Mesenchymal stem cell (in vitro differentiated cells and primary cell): ENCODE results near the gene BZW1.
"Not testable (repeated sequence)": the region's sequence is repeated elsewhere in the genome, so short reads cannot be mapped to it uniquely, and the experiment has no call there.

Source experiments
- DNase-seq: peaks from one replicate; pipeline ENCODE4 v3.0.0-alpha.2; 2013
- H2AFZ ChIP-seq: one replicate; pipeline ENCODE4 v1.6.1; 2013; ENCODE audit warnings: low read depth, mild to moderate bottlenecking, control low read depth, inconsistent platforms, low read length, moderate library complexity
- H2AK5ac ChIP-seq: 2 replicates; pipeline ENCODE4 v1.6.1; 2013; ENCODE audit warnings: low read length, moderate library complexity, mild to moderate bottlenecking, inconsistent platforms; ENCODE audit not compliant: severe bottlenecking
- H2BK120ac ChIP-seq: one replicate; pipeline ENCODE4 v1.6.1; 2013; ENCODE audit warnings: low read depth, mild to moderate bottlenecking, inconsistent platforms, low read length, moderate library complexity
- H2BK12ac ChIP-seq, 2 experiments: one replicate each; pipeline ENCODE4 v1.6.1; 2013; ENCODE audit warnings: inconsistent platforms in 2 of 2, low read length in 2 of 2, mild to moderate bottlenecking in 2 of 2, moderate library complexity in 2 of 2, control low read depth in 1 of 2
- H2BK15ac ChIP-seq: one replicate; pipeline ENCODE4 v1.6.1; 2013; ENCODE audit warnings: mild to moderate bottlenecking, low read depth, inconsistent platforms; ENCODE audit not compliant: poor library complexity, severe bottlenecking
- H2BK5ac ChIP-seq: 2 replicates; pipeline ENCODE4 v1.6.1; 2013; ENCODE audit warnings: low read depth, mild to moderate bottlenecking, low read length, control low read depth, inconsistent platforms; ENCODE audit not compliant: poor library complexity, severe bottlenecking
- H3K14ac ChIP-seq, 2 experiments: one replicate each; pipeline ENCODE4 v1.6.1; 2013; ENCODE audit warnings: inconsistent platforms in 2 of 2, low read length in 2 of 2, control low read depth in 1 of 2, mild to moderate bottlenecking in 1 of 2, moderate library complexity in 1 of 2
- H3K18ac ChIP-seq, 2 experiments: one replicate each; pipeline ENCODE4 v1.6.1; 2013; ENCODE audit warnings: inconsistent platforms in 2 of 2, low read length in 2 of 2, control low read depth in 1 of 2, low read depth in 1 of 2, mild to moderate bottlenecking in 1 of 2
- H3K23ac ChIP-seq, 2 experiments: one replicate each; pipeline ENCODE4 v1.6.1; 2013; ENCODE audit warnings: inconsistent platforms in 2 of 2, low read length in 2 of 2, mild to moderate bottlenecking in 2 of 2, moderate library complexity in 2 of 2, control low read depth in 1 of 2
- H3K27ac ChIP-seq: 2 replicates; pipeline ENCODE4 v1.5.1; 2013; ENCODE audit warnings: mild to moderate bottlenecking, moderate library complexity, low read length, control low read depth, inconsistent platforms; ENCODE audit not compliant: poor library complexity, severe bottlenecking
- H3K27me3 ChIP-seq, 2 experiments: 2 replicates each; pipeline versions ENCODE4 v1.6.1 to v1.7.0; 2013; ENCODE audit warnings: low read length in 2 of 2, mild to moderate bottlenecking in 2 of 2, moderate library complexity in 2 of 2, control low read depth in 1 of 2, inconsistent platforms in 1 of 2; ENCODE audit not compliant: control insufficient read depth in 1 of 2, insufficient read depth in 1 of 2
- H3K36me3 ChIP-seq, 2 experiments: 2 replicates each; pipeline versions ENCODE4 v1.6.1 to v1.7.0; 2013; ENCODE audit warnings: low read length in 2 of 2, control low read depth in 1 of 2, inconsistent platforms in 1 of 2, low read depth in 1 of 2, mild to moderate bottlenecking in 1 of 2; ENCODE audit not compliant: insufficient read depth in 2 of 2, control insufficient read depth in 1 of 2
- H3K4ac ChIP-seq, 2 experiments: one replicate each; pipeline ENCODE4 v1.6.1; 2013; ENCODE audit warnings: inconsistent platforms in 2 of 2, low read length in 2 of 2, mild to moderate bottlenecking in 2 of 2, moderate library complexity in 2 of 2, control low read depth in 1 of 2, low read depth in 1 of 2
- H3K4me1 ChIP-seq: 2 replicates; pipeline ENCODE4 v1.6.1; 2013; ENCODE audit warnings: low read depth, low read length, control low read depth; ENCODE audit not compliant: control insufficient read depth, insufficient read depth
- H3K4me2 ChIP-seq: 2 replicates; pipeline ENCODE4 v1.6.1; 2013; ENCODE audit warnings: low read length, mild to moderate bottlenecking, inconsistent platforms; ENCODE audit not compliant: poor library complexity, severe bottlenecking
- H3K4me3 ChIP-seq, 2 experiments: 2 replicates each; pipeline versions ENCODE4 v1.5.1 to v1.7.0; 2013; ENCODE audit warnings: low read length in 2 of 2, mild to moderate bottlenecking in 2 of 2, control low read depth in 1 of 2, low read depth in 1 of 2; ENCODE audit not compliant: insufficient read depth in 1 of 2
- H3K79me1 ChIP-seq: replicated peaks from 2 replicates; pipeline ENCODE4 v1.6.1; 2013; ENCODE audit warnings: mild to moderate bottlenecking, control low read depth, low read length, inconsistent platforms; ENCODE audit not compliant: poor library complexity, severe bottlenecking
- H3K9ac ChIP-seq: 2 replicates; pipeline ENCODE4 v1.7.0; 2013; ENCODE audit warnings: mild to moderate bottlenecking, low read length, moderate library complexity
- H3K9me3 ChIP-seq: 2 replicates; pipeline ENCODE4 v1.7.0; 2013; ENCODE audit warnings: mild to moderate bottlenecking, low read length; ENCODE audit not compliant: control insufficient read depth
- H4K8ac ChIP-seq: one replicate; pipeline ENCODE4 v1.6.1; 2013; ENCODE audit warnings: inconsistent platforms, mild to moderate bottlenecking, low read length, moderate library complexity
- H4K91ac ChIP-seq: one replicate; pipeline ENCODE4 v1.6.1; 2013; ENCODE audit warnings: mild to moderate bottlenecking, low read length, inconsistent platforms
- WGBS: methylation state at CpG from one replicate; pipeline ENCODE4 v1.1.7; 2013; ENCODE audit warnings: mixed read lengths; 5-methylcytosine and 5-hydroxymethylcytosine counted together

The BZW1 gene

DNA sequence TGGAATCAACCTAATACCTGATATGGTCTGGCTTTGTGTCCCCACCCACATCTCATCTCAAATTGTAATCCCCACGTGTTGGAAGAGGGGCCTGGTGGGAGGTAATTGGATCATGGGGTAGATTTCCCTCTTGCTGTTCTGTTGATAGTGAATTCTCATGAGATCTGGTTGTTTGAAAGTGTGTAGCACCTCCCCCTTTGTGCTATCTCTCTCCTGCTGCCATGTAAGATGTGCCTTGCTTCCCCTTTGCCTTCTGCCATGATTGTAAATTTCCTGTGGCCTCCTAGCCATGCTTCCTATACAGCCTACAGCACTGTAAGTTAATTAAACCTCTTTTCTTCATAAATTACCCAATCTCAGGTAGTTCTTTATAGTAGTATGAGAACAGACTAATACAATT lies 10.3 kb upstream of the BZW1 start:
- not testable (repeated sequence) for H3K9me3 ChIP-seq, H3K36me3 ChIP-seq, H3K9ac ChIP-seq, H2AK5ac ChIP-seq, H3K18ac ChIP-seq, DNase-seq, H3K23ac ChIP-seq, H3K4me3 ChIP-seq, H2BK120ac ChIP-seq, H3K27ac ChIP-seq, H3K4me1 ChIP-seq, H2AFZ ChIP-seq, H3K27me3 ChIP-seq, H2BK15ac ChIP-seq, H3K14ac ChIP-seq, H3K4ac ChIP-seq, H3K4me2 ChIP-seq, H4K8ac ChIP-seq, H3K79me1 ChIP-seq, H2BK12ac ChIP-seq, H4K91ac ChIP-seq, H2BK5ac ChIP-seq
- WGBS: no CpG with 5 or more reads among the region's 1 CpG

DNA sequence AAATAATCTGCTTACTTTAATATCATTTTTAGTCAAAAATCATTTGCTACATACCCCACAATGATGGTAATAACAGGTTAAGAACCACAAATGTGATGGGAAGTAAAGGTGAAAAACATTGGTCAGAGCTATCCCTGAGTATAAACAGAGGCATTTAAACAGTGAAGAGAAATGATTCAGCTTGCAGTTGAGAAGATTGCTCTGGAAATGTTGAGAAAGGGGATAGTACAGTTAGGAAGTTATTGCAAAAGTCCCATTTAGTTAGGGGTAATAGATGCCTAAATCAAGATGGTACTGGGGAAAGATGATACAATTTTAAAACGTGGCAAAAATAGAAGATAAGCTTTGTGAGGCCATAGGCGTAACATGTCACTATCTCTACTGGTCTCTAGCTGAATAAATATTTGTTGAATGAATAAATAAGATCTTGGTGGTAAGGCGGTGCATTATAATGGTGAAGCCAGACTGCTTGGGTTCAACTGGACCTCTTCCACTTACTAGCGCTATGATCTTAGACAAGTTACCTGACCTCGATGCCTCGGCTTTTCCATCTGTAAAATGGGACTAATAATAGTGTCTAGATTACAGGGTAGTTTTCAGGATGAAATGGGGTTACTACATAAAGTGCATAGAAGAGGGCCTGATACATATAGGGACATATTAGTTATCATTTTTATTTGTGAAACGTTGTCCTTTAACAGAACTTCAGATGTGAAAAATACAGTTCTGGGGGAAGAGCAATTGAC lies 2.0 kb upstream of the BZW1 start:
- no peak overlapping the region for H3K14ac ChIP-seq
- H2BK5ac ChIP-seq: no peak overlapping the region
- H3K9ac ChIP-seq: peak overlapping the region; percentile 99
- no peaks in the 10 kb centered on the region for H3K27me3 ChIP-seq
- peak overlapping the region in 1 of 2 experiments; percentile 100 for H3K4me3 ChIP-seq
- no peaks in the 10 kb centered on the region for H3K79me1 ChIP-seq
- DNase-seq: peak; percentile 40
- H2BK120ac ChIP-seq: no peak overlapping the region
- H2BK12ac ChIP-seq: no peak overlapping the region
- peak overlapping the region; percentile 4 for H3K27ac ChIP-seq
- no peak overlapping the region for H2BK15ac ChIP-seq
- H3K36me3 ChIP-seq: peaks cover 0 to 16% of the 10 kb centered on the region in 2 experiments
- peaks cover 7% of the 10 kb centered on the region for H3K4me1 ChIP-seq
- H3K4me2 ChIP-seq: no peak overlapping the region
- no peak overlapping the region for H2AK5ac ChIP-seq
- no peak overlapping the region for H3K18ac ChIP-seq
- no peaks in the 10 kb centered on the region for H3K9me3 ChIP-seq
- H2AFZ ChIP-seq: no peak overlapping the region
- 91% methylated on average over 7 of the region's 7 CpGs for WGBS
- no peak overlapping the region for H3K23ac ChIP-seq
- no peak overlapping the region for H4K8ac ChIP-seq
- H3K4ac ChIP-seq: no peak overlapping the region
- H4K91ac ChIP-seq: no peak overlapping the region

DNA sequence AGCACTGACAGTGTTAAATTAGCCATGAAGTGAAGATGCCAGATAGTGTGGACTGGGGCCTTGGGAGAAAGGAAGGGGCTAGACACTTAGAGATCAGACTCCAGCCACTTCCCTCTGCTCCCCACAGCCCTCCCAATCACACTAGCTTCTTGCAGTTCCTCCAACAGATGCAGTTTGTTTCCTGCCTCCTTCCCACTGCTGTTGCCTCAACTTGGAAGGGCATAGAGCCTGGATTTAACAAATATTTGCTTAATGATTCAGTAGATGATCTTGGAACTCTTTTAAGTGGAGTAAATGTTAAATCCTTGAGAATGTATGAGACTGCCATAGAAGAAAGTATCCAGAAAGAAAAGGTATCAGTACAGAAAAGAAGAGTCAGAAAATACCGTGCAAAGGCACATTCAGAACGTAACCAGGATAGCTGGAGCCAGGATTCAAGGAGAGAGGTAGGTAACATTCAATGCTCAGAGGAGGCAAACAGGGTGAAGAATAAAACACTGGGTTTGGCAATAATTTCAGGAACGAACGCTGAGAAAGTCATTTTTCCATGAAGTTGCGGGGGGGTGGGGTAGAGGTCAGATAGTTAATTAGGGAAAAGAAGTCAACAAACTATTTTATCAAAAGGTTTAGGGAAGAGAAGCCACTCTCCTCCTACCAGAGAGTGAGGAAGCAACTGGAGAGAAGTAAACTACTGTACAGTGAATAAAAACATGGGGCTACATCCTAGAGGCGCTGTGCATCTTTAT lies 1.3 kb upstream of the BZW1 start:
- H2AK5ac ChIP-seq: no peak overlapping the region
- peak overlapping the region; percentile 7 to 40 for H3K4ac ChIP-seq
- 36% methylated on average over 6 of the region's 6 CpGs for WGBS
- peak overlapping the region; percentile 99 for H3K9ac ChIP-seq
- H3K9me3 ChIP-seq: no peaks in the 10 kb centered on the region
- H2BK15ac ChIP-seq: no peak overlapping the region
- peak overlapping the region; percentile 53 for H3K27ac ChIP-seq
- peak overlapping the region; percentile 52 to 79 for H2BK12ac ChIP-seq
- H3K4me3 ChIP-seq: peak overlapping the region in 1 of 2 experiments; percentile 100
- no peak overlapping the region for H3K14ac ChIP-seq
- H2BK5ac ChIP-seq: peak overlapping the region; percentile 9
- peaks cover 1% of the 10 kb centered on the region for H3K79me1 ChIP-seq
- H3K36me3 ChIP-seq: peaks cover under 1 to 23% of the 10 kb centered on the region in 2 experiments
- no peak overlapping the region for H3K23ac ChIP-seq
- H4K91ac ChIP-seq: peak overlapping the region; percentile 21
- H2AFZ ChIP-seq: peak overlapping the region; percentile 66
- peaks cover 7% of the 10 kb centered on the region for H3K4me1 ChIP-seq
- no peaks in the 10 kb centered on the region for H3K27me3 ChIP-seq
- peak overlapping the region; percentile 71 for H2BK120ac ChIP-seq
- H4K8ac ChIP-seq: peak overlapping the region; percentile 92
- peak overlapping the region; percentile 69 to 75 for H3K18ac ChIP-seq
- peak overlapping the region; percentile 58 for H3K4me2 ChIP-seq
- DNase-seq: peak; percentile 72

DNA sequence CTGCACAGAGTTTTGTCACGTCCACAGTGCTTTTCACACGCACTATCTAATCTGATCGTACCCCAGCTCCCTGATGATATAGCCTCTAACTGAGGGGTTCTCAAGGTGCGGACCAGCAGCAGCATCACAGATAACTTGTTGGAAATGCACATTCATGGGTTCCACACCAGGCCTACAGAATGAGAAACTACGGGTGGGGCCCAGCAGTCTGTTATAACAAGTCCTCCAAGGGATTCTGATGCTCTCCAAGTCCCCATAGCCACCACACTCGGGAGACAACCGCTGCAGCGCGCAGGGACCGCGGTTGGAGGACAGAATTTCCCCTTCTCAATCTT lies 745 bp upstream of the BZW1 start:
- Histone ChIP-seq H3K27ac (peak overlapping the region; percentile 53), H3K4ac (peak overlapping the region; percentile 7 to 40), H4K91ac (peak overlapping the region; percentile 21), H3K79me1 (peaks cover 1% of the 10 kb centered on the region), H3K4me3 (peak overlapping the region; percentile 9 to 100), H4K8ac (peak overlapping the region; percentile 92), H2BK120ac (peak overlapping the region; percentile 71), H2AK5ac (peak overlapping the region; percentile 57), H3K9ac (peak overlapping the region; percentile 99), H3K23ac (no peak overlapping the region), H3K4me1 (peaks cover 7% of the 10 kb centered on the region), H3K14ac (peak overlapping the region in 1 of 2 experiments; percentile 63), H3K36me3 (peaks cover 2 to 28% of the 10 kb centered on the region in 2 experiments), H2BK12ac (peak overlapping the region; percentile 52 to 79), H3K9me3 (no peaks in the 10 kb centered on the region), H2BK5ac (peak overlapping the region; percentile 9), H2AFZ (peak overlapping the region; percentile 66), H3K27me3 (no peaks in the 10 kb centered on the region), H3K4me2 (peak overlapping the region; percentile 58), H3K18ac (peak overlapping the region; percentile 69 to 75), H2BK15ac (no peak overlapping the region)
- no peak for DNase-seq
- WGBS: 6% methylated on average over 11 of the region's 11 CpGs
